ENCODE data around the gene REPS1. TPM values are rescaled to one million over a fixed set of nuclear protein-coding genes. Genes with fewer than 3 reads are reported as not detected.
"Not testable (repeated sequence)": the region's sequence is repeated elsewhere in the genome, so short reads cannot be mapped to it uniquely, and the experiment has no call there.

Gene REPS1
- total and polyA plus RNA-seq, 4 donors: 13.5 to 68.2 (median 25.9) TPM

DNA sequence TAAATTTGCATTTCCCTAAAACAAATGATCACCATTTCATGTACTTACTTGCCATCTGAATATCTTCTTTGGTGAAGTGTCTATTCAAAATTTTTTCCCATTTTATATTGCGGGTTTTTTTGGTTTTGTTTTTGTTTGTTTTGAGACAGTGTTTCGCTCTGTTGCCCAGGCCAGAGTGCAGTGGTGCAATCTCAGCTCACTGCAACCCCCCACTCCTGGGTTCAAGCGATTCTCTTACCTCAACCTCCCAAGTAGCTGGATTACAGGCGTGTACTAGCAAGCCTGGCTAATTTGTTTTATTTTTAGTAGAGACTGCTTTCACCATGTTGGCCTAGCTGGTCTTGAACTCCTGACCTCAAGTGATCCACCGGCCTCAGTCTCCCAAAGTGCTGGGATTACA is 9.1 kb upstream of the REPS1 start:
- TF ChIP-seq, protein P1, sequence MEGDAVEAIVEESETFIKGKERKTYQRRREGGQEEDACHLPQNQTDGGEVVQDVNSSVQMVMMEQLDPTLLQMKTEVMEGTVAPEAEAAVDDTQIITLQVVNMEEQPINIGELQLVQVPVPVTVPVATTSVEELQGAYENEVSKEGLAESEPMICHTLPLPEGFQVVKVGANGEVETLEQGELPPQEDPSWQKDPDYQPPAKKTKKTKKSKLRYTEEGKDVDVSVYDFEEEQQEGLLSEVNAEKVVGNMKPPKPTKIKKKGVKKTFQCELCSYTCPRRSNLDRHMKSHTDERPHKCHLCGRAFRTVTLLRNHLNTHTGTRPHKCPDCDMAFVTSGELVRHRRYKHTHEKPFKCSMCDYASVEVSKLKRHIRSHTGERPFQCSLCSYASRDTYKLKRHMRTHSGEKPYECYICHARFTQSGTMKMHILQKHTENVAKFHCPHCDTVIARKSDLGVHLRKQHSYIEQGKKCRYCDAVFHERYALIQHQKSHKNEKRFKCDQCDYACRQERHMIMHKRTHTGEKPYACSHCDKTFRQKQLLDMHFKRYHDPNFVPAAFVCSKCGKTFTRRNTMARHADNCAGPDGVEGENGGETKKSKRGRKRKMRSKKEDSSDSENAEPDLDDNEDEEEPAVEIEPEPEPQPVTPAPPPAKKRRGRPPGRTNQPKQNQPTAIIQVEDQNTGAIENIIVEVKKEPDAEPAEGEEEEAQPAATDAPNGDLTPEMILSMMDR (IDR thresholded peaks at IDR 0.05; ENCODE audit: control extremely low read depth, extremely low read depth): no peak
- ATAC-seq (ENCODE audit: insufficient read depth, low FRiP score): no peak
- DNase-seq: no peak
- no peak overlapping the region for H3K27ac ChIP-seq (ENCODE audit: low read depth in 1 of 2, low read length in 1 of 2)
- H3K27me3 ChIP-seq (ENCODE audit: control insufficient read depth in 3 of 3, insufficient read depth in 3 of 3, low read length in 2 of 3): no peaks in the 10 kb centered on the region
- no peaks in the 10 kb centered on the region for H3K4me1 ChIP-seq (ENCODE audit: control insufficient read depth in 5 of 5, insufficient read depth in 5 of 5, low read length in 5 of 5)
- H3K4me3 ChIP-seq: no peak overlapping the region
- no peak overlapping the region for H3K9ac ChIP-seq (ENCODE audit: insufficient read depth in 1 of 2, low read length in 2 of 2)
- no peaks in the 10 kb centered on the region for H3K36me3 ChIP-seq (ENCODE audit: control insufficient read depth in 4 of 4, insufficient read depth in 4 of 4, low read length in 4 of 4)
- 94 to 98% methylated on average over 5 of the region's 5 CpGs for WGBS, 2 donors
- no peaks in the 10 kb centered on the region for H3K9me3 ChIP-seq (ENCODE audit: control insufficient read depth in 4 of 4, insufficient read depth in 3 of 4, low read length in 3 of 4)

- peak in 2 of 3 donors; percentile 25 to 65 for DNase-seq
- TF ChIP-seq, protein P1 (IDR thresholded peaks at IDR 0.05; ENCODE audit: control extremely low read depth, extremely low read depth): no peak
- Histone ChIP-seq H3K9ac (ENCODE audit: insufficient read depth in 1 of 2, low read length in 2 of 2) (no peak overlapping the region), H3K4me1 (ENCODE audit: control insufficient read depth in 5 of 5, insufficient read depth in 5 of 5, low read length in 5 of 5) (no peaks in the 10 kb centered on the region), H3K9me3 (ENCODE audit: control insufficient read depth in 4 of 4, insufficient read depth in 3 of 4, low read length in 3 of 4) (no peaks in the 10 kb centered on the region), H3K27me3 (ENCODE audit: control insufficient read depth in 3 of 3, insufficient read depth in 3 of 3, low read length in 2 of 3) (no peaks in the 10 kb centered on the region), H3K36me3 (ENCODE audit: control insufficient read depth in 4 of 4, insufficient read depth in 4 of 4, low read length in 4 of 4) (no peaks in the 10 kb centered on the region), H3K4me3 (no peak overlapping the region), H3K27ac (ENCODE audit: low read depth in 1 of 2, low read length in 1 of 2) (no peak overlapping the region)
- 71 to 84% methylated on average over 3 of the region's 3 CpGs for WGBS, 2 donors
- no peak for ATAC-seq (ENCODE audit: insufficient read depth, low FRiP score)
Measured at GRCh38 chr6:138996524-138996923, 8.5 kb upstream of the REPS1 start.

DNA sequence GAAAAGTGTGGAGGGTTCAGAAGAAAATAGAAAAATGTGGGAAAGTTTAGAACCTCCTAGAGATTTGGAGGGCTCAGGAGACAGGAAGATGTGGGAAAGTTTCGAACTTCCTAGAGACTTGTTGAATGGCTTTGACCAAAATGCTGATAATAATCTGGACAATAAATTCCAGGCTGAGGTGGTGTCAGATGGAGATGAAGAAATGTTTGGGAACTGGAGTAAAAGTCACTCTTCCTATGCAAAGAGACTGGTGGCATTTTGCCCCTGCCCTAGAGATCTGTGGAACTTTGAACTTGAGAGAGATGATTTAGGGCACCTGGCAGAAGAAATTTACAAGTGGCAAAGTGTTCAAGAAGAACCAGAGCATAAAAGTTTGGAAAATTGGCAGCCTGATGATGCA is 5.4 kb upstream of the REPS1 start:
- not testable (repeated sequence) for H3K4me3 ChIP-seq; H3K27me3 ChIP-seq (ENCODE audit: control insufficient read depth in 3 of 3, insufficient read depth in 3 of 3, low read length in 2 of 3); H3K27ac ChIP-seq (ENCODE audit: low read depth in 1 of 2, low read length in 1 of 2); H3K9me3 ChIP-seq (ENCODE audit: control insufficient read depth in 4 of 4, insufficient read depth in 3 of 4, low read length in 3 of 4); DNase-seq; H3K9ac ChIP-seq (ENCODE audit: insufficient read depth in 1 of 2, low read length in 2 of 2); H3K36me3 ChIP-seq (ENCODE audit: control insufficient read depth in 4 of 4, insufficient read depth in 4 of 4, low read length in 4 of 4); H3K4me1 ChIP-seq (ENCODE audit: control insufficient read depth in 5 of 5, insufficient read depth in 5 of 5, low read length in 5 of 5); ATAC-seq (ENCODE audit: insufficient read depth, low FRiP score)
- 87 to 100% methylated on average over 1 of the region's 1 CpG for WGBS, 2 donors

GRCh38 chr6:138992965-138993364 is 4.9 kb upstream of the REPS1 start:
- DNase-seq; H3K4me3 ChIP-seq; H3K27ac ChIP-seq (ENCODE audit: low read depth in 1 of 2, low read length in 1 of 2); H3K4me1 ChIP-seq (ENCODE audit: control insufficient read depth in 5 of 5, insufficient read depth in 5 of 5, low read length in 5 of 5); H3K36me3 ChIP-seq (ENCODE audit: control insufficient read depth in 4 of 4, insufficient read depth in 4 of 4, low read length in 4 of 4); H3K9me3 ChIP-seq (ENCODE audit: control insufficient read depth in 4 of 4, insufficient read depth in 3 of 4, low read length in 3 of 4); ATAC-seq (ENCODE audit: insufficient read depth, low FRiP score); H3K27me3 ChIP-seq (ENCODE audit: control insufficient read depth in 3 of 3, insufficient read depth in 3 of 3, low read length in 2 of 3); H3K9ac ChIP-seq (ENCODE audit: insufficient read depth in 1 of 2, low read length in 2 of 2): not testable (repeated sequence)
- WGBS, 2 donors: 82 to 91% methylated on average over 5 of the region's 5 CpGs

DNA sequence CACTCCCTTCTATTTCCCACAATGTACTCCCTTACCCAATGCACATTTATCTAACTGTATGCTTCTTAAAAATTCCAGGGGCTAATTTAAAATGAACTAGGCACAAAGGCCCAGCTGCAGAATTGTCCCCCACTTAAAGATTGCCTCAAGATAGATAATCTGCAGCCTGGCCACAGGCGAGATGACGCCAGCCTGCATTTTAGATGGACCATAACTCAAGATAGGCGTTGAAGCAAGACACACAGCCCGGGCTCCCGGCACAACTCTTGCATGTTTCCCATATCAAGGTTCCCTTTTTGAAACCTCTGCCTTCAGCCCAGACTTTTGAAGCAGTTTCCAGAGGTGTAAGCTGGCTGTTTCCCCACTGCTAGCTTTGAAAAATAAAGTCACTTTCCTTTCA is 3.2 kb upstream of the REPS1 start:
- H3K27ac ChIP-seq (ENCODE audit: low read depth in 1 of 2, low read length in 1 of 2): no peak overlapping the region
- TF ChIP-seq, protein P1 (IDR thresholded peaks at IDR 0.05; ENCODE audit: control extremely low read depth, extremely low read depth): no peak
- no peak overlapping the region for H3K9ac ChIP-seq (ENCODE audit: insufficient read depth in 1 of 2, low read length in 2 of 2)
- H3K4me3 ChIP-seq: no peak overlapping the region
- no peak for ATAC-seq (ENCODE audit: insufficient read depth, low FRiP score)
- peaks cover 0 to 14% (median 4%) of the 10 kb centered on the region in 5 donors for H3K4me1 ChIP-seq (ENCODE audit: control insufficient read depth in 5 of 5, insufficient read depth in 5 of 5, low read length in 5 of 5)
- no peaks in the 10 kb centered on the region for H3K27me3 ChIP-seq (ENCODE audit: control insufficient read depth in 3 of 3, insufficient read depth in 3 of 3, low read length in 2 of 3)
- no peaks in the 10 kb centered on the region for H3K9me3 ChIP-seq (ENCODE audit: control insufficient read depth in 4 of 4, insufficient read depth in 3 of 4, low read length in 3 of 4)
- 63 to 76% methylated on average over 5 of the region's 5 CpGs for WGBS, 2 donors
- no peaks in the 10 kb centered on the region for H3K36me3 ChIP-seq (ENCODE audit: control insufficient read depth in 4 of 4, insufficient read depth in 4 of 4, low read length in 4 of 4)
- no peak for DNase-seq
